ENCODE results near the gene ATP1A4. TPM values are rescaled to one million over a fixed set of nuclear protein-coding genes. Genes with fewer than 3 reads are reported as not detected.

ATP1A4 gene
- total RNA-seq, 1 donor from 2014 or later = not detected

DNA sequence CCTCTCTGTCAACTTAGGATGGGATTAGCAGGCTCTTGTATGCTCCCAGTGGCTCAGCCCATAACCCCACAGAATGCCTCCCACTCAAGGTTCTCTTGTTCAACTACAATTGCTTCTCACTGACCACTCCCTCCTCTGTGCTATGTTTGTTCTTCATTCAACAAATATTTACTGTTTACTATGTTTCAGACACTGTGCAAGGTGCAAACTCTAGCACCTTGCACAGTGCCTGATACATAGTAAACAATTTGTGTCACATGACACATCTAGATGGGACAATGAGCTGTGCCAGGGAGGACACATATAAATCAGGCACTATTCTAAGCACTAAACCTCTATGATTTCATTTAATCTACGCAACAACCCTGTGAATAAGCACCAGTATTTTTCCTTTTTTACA lies 20.5 kb upstream of the ATP1A4 start:
- H3K27me3 Mint-ChIP-seq (ENCODE audit: low read depth) = peaks cover 18% of the 10 kb centered on the region
- no peaks in the 10 kb centered on the region for H3K9me3 Mint-ChIP-seq (ENCODE audit: low read depth)
- no peak overlapping the region for H3K4me3 Mint-ChIP-seq (ENCODE audit: unreplicated experiment)
- H3K27ac Mint-ChIP-seq (ENCODE audit: unreplicated experiment) = no peak overlapping the region
- no peak for DNase-seq (ENCODE audit: low spot score)
- peaks cover 17% of the 10 kb centered on the region for H3K4me1 Mint-ChIP-seq (ENCODE audit: low read depth)
- no peak for TF ChIP-seq CTCF (IDR thresholded peaks at IDR 0.05)
- peaks cover 7% of the 10 kb centered on the region for H3K36me3 Mint-ChIP-seq (ENCODE audit: low read depth)

GRCh38 chr1:160131803-160132565 lies 19.4 kb upstream of the ATP1A4 start:
- TF ChIP-seq CTCF (IDR thresholded peaks at IDR 0.05) = no peak
- no peak overlapping the region for H3K27ac Mint-ChIP-seq (ENCODE audit: unreplicated experiment)
- H3K4me3 Mint-ChIP-seq (ENCODE audit: unreplicated experiment) = no peak overlapping the region
- peaks cover 18% of the 10 kb centered on the region for H3K27me3 Mint-ChIP-seq (ENCODE audit: low read depth)
- peaks cover 7% of the 10 kb centered on the region for H3K36me3 Mint-ChIP-seq (ENCODE audit: low read depth)
- no peaks in the 10 kb centered on the region for H3K9me3 Mint-ChIP-seq (ENCODE audit: low read depth)
- no peak for DNase-seq (ENCODE audit: low spot score)
- H3K4me1 Mint-ChIP-seq (ENCODE audit: low read depth) = peaks cover 15% of the 10 kb centered on the region

DNA sequence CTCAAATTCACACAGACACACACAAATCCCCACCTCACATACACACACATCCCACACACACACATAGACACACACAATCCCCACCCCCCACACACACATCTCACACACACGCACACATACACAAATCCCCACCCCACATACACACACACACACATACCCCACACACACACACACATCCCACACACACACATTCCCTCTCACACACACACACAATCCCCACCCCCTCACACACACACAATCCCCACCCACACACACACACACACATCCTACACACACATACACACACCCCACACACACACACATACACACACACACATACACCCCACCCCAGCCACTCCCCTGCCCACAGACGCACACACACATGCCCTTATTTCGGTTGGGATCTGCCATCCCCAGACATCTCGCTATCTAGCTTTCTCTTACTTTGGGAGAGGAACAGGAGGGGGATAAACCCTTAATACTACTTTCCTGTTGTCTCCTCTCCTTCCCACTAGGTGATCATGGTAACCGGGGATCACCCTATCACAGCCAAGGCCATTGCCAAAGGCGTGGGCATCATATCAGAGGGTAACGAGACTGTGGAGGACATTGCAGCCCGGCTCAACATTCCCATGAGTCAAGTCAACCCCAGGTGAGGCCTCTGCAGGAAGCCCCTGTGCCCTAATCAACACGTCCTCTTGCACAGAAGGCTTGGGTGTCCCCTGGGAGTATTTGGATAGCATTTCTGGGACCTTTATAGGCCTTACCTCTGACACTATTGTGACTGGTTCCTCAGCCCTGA lies 17.2 kb upstream of the ATP1A4 start:
- Mint-ChIP-seq H3K4me1 (ENCODE audit: low read depth) (peaks cover 7% of the 10 kb centered on the region), H3K27ac (ENCODE audit: unreplicated experiment) (no peak overlapping the region), H3K4me3 (ENCODE audit: unreplicated experiment) (no peak overlapping the region), H3K27me3 (ENCODE audit: low read depth) (peaks cover 18% of the 10 kb centered on the region), H3K9me3 (ENCODE audit: low read depth) (no peaks in the 10 kb centered on the region), H3K36me3 (ENCODE audit: low read depth) (peaks cover 4% of the 10 kb centered on the region)
- no peak for DNase-seq (ENCODE audit: low spot score)
- TF ChIP-seq CTCF (IDR thresholded peaks at IDR 0.05) = no peak

DNA sequence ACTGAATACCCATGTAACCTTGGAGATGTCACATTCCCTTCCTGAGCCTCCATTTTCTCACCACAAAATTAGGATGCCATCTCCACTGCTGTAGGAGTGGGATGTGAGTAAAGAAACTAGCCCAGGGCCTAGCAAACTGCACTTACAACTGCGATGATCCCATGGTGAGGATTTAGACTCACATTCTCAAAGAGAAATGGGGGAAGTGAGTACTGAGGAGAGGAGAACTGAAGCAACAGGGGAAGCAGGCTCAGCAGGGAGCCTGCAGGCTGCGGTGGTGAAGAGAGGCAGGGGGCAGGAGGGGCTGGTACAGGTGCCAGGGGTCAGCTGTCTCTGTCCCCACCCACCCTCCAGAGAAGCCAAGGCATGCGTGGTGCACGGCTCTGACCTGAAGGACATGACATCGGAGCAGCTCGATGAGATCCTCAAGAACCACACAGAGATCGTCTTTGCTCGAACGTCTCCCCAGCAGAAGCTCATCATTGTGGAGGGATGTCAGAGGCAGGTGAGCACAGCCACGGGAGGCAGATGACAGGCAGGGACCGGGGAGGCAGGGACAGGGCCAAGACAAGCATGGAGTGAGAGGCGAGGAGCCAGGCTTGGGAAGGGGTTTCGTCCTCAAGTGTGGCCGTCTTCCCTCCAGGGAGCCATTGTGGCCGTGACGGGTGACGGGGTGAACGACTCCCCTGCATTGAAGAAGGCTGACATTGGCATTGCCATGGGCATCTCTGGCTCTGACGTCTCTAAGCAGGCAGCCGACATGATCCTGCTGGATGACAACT lies 16.4 kb upstream of the ATP1A4 start:
- no peak for DNase-seq (ENCODE audit: low spot score)
- TF ChIP-seq CTCF (IDR thresholded peaks at IDR 0.05) = no peak
- Mint-ChIP-seq H3K27ac (ENCODE audit: unreplicated experiment) (no peak overlapping the region), H3K27me3 (ENCODE audit: low read depth) (peaks cover 21% of the 10 kb centered on the region), H3K4me1 (ENCODE audit: low read depth) (peaks cover 3% of the 10 kb centered on the region), H3K4me3 (ENCODE audit: unreplicated experiment) (no peak overlapping the region), H3K36me3 (ENCODE audit: low read depth) (peaks cover 5% of the 10 kb centered on the region), H3K9me3 (ENCODE audit: low read depth) (no peaks in the 10 kb centered on the region)
